HTR-8/SVneo (cell line): ENCODE measurements around the gene PRKCZ.

Experiments used
- DNase-seq: peaks from one replicate; pipeline ENCODE4 v3.0.0; 2011; ENCODE audit warnings: low spot score, mixed read lengths; ENCODE audit not compliant: insufficient read length
- FAIRE-seq: peaks from 2 replicates; lab custom pipeline; 2011; peaks lifted over from hg19 to GRCh38; lab: Jason Lieb, UNC

The PRKCZ gene

DNA sequence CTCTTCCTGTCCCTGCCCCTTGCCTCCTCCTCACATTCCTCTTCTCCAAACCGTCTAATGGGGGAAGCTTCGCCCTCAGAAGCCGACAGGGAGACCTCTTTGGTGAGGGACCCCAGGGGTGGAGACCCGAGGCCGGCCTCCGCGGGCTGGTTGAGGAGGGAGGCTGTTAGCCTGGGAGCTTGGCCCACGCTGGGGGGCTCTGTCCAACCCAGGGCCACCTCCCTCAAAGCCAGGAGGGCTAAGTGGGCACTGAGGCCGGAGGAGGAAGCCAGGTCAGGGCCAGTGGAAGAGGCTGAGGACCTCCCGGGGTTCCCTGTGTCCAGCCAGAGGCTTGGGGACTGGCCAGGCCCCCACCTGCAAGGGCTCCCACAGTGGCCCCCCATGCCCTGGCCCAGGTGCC is 25.8 kb upstream of the PRKCZ start:
- DNase-seq, result no peak
- no peak for FAIRE-seq

DNA sequence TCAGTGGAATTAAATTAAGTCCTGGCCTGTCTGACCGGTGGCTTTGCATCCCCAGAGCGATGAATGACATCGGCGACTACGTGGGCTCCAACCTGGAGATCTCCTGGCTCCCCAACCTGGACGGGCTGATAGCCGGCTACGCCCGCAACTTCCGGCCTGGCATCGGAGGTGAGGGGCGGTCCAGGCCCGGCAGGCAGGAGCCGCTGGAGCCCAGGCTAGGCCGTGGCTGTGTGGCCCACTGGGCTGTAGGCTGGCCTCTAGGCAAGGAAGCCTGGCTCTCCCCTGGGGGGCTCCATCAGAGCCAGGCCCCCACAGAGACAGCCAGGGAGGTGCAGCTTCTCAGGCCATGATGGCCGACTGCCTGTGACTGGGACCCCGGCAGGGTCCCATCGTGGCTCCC is 25.3 kb upstream of the PRKCZ start:
- no peak for FAIRE-seq
- DNase-seq, result no peak

DNA sequence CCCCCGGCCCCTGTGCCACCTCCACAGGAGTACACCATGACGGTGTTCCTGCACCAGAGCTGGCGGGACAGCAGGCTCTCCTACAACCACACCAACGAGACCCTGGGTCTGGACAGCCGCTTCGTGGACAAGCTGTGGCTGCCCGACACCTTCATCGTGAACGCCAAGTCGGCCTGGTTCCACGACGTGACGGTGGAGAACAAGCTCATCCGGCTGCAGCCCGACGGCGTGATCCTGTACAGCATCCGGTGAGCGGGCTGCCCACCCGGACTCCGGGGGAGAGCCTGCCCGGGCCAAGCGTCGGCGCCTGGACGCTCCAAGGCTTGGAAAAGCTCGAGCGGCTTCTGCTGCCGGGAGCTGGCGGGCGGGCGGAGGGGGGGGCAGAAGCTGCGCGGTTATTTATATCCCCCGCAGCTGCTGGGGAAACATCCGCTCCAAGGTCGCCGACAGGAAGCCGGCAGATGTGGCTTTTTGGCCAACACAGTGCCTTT is 24.7 kb upstream of the PRKCZ start:
- DNase-seq, result no peak
- no peak for FAIRE-seq

DNA sequence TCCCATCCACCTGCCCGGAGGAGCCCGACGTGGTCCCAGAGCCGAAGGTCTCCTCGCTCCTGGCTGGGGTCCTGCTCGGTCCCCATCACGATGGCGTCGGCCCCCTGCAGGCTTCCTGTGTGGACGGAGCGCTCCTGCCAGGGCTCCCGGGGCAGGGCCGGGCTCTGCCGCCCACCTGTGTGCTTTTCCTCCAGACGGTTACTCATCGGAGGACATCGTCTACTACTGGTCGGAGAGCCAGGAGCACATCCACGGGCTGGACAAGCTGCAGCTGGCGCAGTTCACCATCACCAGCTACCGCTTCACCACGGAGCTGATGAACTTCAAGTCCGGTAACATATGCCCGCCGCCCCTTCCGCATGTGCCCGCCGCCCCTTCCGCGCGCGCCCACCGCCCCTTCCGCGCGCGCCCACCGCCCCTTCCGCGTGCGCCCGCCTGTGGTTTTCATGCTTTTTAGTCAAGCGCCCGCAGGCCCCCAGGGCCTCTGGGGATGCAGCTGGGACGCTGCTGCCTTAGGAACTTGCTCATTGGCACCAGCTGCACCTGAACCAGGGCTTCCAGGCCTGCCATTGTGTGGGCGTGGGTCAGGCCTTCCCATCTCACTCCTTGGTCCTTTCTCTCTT is 22.1 kb upstream of the PRKCZ start:
- FAIRE-seq (no peak), DNase-seq (no peak)

DNA sequence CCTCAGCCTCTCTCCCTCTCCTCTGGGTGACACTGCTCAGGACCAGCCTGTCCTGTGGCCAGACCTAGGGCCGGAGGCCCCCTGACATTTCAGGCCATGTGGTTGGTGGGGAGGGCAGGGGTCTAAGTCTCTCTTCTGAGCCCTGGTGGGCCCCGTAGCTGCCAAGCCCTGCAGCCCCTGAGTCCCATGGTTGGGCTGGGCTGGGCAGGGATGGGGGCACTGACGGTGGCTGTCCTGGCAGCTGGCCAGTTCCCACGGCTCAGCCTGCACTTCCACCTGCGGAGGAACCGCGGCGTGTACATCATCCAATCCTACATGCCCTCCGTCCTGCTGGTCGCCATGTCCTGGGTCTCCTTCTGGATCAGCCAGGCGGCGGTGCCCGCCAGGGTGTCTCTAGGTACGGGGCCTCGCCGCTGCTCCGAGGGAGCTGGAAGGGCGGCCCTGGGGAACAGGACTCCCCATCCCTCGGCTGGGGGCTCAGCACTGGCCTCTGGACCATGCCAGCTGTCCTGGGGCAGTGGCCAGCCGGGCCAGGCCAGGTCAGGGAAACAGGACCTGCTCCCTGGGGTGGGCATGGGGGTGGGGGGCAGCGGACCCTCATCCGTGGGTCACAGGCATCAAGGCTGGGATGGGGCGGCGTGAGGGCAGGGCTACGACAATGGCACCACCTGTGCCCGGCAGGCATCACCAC is 21.2 kb upstream of the PRKCZ start:
- FAIRE-seq, result no peak
- no peak for DNase-seq

DNA sequence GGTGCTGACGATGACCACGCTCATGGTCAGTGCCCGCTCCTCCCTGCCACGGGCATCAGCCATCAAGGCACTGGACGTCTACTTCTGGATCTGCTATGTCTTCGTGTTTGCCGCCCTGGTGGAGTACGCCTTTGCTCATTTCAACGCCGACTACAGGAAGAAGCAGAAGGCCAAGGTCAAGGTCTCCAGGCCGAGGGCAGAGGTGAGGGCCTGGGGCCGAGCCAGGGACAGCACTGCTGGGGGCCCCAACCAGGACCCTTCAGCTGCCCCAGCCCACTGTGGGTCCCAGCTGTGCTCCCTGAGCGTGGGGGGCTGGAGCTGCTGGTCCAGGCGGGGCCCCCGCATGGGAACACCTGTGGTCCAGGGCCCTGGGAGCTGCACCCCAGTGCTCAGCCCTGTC is 20.6 kb upstream of the PRKCZ start:
- DNase-seq (no peak), FAIRE-seq (no peak)

DNA sequence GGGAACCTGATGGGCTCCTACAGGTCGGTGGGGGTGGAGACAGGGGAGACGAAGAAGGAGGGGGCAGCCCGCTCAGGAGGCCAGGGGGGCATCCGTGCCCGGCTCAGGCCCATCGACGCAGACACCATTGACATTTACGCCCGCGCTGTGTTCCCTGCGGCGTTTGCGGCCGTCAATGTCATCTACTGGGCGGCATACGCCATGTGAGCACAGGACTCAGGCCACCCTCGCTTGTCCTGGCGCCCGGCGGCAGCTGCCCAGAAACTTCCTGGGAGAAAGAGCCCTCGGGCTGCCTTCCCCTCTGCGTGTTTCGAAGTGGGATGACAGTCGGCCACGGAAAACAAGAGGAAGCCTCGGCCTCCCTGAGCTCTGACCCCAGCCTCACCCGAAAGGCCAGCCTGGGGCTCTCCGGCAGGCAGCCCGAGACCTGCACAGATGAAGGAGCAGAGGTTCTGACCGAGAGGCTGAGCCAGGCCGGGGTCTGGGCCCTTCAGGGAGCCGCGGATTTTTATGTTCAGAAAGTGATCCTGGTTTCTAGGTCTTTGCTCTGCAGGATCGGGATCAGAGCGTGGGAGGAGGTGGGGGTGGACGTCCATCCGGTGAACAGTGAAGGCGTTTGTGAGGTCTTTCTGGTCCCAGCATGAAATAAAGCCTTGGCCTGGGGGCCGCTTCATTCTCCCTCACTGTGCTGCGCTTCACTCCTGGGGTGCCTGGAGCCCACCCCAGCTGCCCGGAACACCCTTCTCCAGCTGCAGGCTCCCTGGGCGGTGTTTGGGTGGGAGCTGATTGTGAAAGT is 19.9 kb upstream of the PRKCZ start:
- FAIRE-seq, result no peak
- no peak for DNase-seq

DNA sequence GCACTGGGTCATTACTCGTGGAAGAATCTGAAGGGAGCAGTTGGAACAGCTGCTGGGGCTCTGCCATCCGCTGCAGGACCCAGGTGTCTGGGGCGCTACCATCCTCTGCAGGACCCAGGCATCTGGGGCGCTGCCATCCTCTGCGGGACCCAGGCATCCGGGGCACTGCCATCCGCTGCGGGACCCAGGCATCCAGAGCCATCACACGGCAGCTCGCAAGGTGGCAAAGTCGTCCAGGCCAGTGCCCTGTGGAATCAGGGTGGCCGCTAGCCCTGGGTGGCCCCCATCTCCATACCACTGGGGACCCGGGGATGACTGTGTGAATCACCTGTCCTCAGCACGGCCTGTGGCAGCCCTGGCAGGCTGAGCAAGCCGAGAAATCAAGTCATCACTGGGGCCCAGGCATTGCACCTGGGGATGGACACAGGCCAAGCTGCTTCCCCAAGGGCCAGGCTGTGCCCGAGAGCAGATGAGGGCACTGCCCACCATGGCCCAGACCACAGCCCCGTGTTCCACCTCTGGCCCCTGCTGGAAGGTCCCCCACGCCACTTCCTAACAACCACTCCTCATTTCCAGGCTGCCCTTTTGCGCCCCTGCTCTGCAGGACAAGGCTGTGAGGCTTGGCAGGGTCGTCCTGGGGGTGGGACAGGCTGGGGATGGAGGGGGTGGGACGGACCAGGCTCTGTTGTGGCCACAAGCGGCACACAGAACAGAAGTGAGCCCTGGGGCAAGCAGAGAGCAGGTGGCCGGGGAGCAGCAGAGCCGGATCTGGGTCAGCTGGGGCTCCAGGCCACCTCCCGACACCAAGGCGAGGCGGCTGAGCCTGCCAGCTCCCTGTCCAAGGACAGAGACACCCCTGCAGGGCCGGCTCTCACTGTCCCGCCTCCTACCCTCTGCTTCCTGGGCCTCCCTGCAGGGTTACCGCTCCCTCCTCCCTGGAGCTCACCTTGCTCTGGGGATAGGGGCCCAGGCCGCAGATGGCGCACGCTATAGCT is 18.4 kb upstream of the PRKCZ start:
- DNase-seq (no peak), FAIRE-seq (no peak)

DNA sequence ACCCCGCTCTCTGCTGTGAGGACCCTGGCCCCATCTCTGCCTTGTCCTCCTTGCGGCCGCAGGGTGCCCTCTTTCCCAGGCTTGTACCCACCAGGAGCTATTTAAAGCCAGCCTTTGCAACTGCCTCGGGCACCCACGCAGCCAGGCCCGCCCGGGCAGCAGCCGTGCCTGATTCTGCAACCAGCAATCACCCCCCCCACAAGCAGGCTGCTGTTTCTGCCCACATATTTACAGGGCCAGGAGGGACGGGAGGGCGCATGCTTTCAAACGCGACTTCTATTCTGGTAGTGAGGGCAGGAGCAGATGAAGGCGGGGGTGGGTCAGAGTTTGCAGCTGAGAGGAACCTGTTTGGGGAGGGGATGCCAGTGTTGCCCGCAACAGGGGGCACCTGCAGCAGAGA is 17.5 kb upstream of the PRKCZ start:
- no peak for FAIRE-seq
- no peak for DNase-seq

DNA sequence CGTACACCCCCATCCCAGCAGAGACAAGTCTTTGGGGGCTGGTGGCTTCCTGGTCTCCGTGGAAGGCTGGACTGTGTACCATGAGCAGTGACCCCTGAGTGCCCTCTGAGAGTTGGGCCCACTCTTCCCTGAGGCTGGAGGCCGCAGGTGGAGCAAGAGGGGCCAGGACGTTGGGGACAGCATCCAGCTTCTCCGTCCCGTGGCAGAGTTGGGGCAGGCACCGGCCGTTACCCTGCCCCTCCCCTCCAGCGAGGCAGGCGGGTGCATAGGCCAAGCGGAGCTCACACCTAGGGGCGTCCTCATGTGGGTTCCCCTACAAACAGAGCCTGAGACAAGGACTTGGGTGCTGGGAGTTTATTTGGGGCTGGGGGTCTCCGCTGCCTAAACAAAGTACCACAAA is 17.0 kb upstream of the PRKCZ start:
- DNase-seq (no peak), FAIRE-seq (no peak)

DNA sequence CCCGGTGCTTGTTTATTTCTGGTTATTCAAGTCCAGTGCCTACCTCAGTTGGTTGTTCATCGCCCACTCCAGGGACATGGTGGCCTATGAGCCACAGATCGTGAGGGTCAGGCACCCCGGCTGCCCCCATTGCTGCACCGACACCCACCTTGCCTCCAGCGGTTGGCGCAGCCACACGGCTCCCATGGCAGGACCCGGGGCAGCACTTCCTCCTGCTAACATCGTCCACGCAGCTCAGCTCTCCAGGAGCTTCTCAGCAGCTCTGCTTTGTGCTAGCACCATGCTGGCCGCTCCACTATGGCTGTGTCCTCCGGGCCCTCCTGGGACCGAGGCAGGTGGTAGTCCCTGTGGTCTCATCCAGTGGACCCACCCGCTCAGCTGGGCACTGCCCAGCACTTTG is 13.9 kb upstream of the PRKCZ start:
- FAIRE-seq (no peak), DNase-seq (no peak)

DNA sequence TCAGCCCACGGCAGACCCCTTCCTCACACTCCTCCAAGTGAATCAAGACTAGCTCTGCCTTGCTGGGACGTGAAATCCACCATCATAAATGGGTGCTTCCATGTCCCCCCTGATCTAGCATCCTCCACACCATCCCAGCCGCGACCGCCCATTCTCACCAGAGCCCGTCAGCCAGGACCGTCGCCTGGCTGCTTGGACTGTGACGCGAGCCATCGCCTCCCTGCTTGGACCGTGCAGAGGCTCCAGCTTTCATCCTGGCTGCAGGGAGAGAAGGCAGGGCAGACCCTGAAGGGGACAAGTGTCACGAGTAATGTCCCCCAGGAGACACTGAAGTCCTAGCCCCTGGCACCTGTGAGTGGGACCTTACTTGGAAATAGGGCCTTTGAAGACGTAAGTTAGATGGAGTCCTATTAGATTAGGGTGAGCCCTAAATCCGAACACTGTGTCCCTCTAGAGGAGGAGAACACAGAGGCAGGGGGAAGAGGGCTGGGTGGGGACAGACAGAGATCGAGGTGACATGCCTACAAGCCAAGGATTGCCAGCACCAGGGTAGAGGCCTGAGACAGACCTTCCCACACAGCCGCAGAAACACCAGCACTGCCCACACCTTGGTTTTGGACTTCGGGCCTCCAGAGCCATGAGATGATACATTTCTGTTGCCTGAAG is 12.8 kb upstream of the PRKCZ start:
- DNase-seq (no peak), FAIRE-seq (no peak)

DNA sequence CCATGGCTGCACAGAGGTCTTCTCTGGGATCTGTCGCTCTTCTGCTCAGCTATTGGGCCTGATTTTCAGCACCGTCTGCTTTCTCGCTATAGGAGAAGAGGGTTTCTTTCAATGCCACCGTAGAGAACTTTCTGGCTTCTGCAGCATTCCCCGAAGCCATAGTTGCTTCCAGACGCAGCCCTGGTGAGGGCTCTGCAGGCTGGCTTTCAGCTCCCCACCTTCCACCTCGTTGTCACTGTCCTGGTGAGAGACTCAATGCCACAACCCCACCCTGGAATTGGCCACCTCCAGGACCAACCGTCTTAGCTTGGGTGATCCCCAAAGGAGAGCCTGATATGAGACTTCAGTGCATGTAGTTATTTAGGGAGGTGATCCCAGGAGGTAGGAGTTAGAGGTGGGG is 12.0 kb upstream of the PRKCZ start:
- DNase-seq (no peak), FAIRE-seq (no peak)

DNA sequence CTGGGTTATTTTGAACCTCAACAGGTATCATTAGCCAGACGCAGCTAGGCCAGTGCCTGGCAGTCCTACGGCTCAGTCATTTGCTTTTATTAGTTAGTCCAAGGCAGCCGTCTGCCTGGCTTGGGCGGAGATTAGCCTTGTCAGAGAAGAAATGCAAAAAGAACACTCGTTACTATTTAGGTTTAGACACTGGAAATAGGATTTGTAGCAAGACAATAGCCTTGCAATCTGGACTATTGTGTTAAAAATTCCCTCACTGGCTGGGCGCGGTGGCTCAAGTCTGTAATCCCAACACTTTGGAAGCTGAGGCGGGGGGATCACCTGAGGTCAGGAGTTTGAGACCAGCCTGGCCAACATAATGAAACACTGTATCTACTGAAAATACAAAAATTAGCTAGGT is 11.0 kb upstream of the PRKCZ start:
- FAIRE-seq, result no peak
- no peak for DNase-seq

DNA sequence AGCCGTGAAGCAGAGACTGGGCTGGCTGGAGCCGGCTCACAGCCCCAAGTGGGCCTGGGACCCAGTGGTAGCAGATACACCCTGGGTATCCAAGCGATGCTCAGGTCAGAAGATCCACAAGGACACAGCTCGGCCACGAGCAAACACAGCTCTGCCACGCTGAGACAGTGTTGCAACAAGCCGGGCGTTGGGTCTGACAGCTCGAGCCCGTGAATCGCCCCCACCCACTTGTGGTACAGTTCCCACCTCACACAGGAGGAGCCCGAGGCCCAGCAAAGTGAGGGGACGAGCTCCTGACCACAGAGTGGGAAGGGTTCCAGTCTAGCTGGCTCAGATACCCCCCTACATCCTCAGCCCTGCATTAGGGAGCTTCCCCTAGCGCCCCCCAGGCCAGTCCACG is 8.9 kb upstream of the PRKCZ start:
- FAIRE-seq (no peak), DNase-seq (no peak)

DNA sequence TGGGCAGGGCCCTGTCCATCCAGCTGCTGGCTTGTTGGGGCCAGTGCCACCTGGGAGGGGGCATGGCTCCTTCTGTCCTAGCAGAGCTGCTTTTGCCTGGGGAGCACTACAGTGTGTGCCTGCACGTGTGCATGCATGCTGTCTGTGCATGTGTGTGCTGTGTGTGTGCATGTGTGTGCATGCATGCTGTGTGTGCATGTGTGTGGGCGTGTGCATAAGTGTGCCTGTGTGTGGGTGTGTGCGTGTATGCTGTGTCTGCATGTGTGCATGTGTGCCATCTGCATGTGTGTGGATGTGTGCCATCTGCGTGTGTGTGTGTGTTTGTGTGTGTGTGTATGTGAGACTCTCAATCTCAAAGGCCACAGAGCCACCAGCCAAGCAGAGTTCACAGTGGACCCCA is 8.3 kb upstream of the PRKCZ start:
- DNase-seq (no peak), FAIRE-seq (peak; percentile 87)

DNA sequence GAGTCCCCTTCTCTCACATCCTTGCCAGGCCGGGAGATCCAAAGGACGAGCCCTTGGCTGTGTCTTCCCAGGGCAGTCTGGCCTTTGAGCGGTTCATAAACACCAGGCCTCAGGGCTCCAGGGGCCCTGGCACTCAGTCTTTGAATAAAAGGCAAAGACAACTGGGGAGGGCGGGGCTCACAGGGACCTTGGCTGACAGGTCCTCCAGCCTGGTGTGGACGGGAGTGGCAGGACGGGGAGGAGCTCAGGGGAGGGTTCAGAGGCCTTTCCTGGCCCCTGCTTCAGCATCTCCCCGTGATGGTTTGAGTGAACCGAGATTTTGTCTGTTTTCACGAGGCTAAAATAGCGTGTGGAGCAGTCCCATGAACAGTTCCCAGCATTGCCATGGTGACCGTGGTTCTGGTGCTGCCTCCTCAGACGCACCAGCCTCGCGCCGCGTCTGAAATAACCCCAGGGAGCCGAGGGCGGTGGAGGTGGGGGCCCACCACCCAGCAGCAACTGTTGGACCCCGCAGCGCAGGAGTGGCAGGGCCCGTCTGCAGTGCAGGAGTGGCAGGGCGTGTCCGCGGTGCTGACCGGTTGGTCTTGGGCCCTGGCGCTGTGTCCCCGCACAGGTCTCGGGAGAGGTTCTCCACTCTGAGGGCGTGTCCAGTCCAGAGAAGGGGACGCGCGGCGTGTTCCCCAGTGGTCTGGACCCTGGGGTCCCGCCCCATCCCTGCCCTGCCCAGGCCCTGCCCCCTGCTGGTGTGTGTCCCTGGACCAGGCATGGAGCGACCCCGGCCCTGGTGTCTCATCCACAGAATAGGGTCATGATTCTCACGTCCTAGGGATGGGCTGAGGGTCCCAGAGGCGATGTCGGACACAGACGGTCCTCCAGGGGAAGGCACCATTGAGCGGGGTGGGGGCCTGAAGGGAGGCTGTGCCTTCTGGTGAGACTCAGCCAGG is 7.1 kb upstream of the PRKCZ start:
- DNase-seq (no peak), FAIRE-seq (no peak)

DNA sequence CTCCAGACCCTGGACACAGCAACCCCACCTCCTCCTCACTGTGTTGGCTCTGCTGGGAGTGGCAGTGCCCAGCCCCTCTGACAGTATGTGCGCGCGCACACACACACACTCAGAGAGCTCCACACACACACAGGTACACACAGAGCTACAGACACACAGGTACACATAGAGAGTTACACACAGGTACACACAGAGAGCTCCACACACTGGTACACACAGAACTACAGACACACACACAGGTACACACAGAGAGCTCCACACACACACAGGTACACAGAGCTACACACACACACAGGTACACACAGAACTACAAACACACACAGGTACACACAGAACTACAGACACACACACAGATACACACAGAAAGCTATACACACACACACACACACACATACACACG is 6.3 kb upstream of the PRKCZ start:
- no peak for DNase-seq
- peak; percentile 36 for FAIRE-seq
